TTC549 (cell line): ENCODE measurements around the gene IP6K2.
"Not testable (repeated sequence)": the region's sequence is repeated elsewhere in the genome, so short reads cannot be mapped to it uniquely, and the experiment has no call there.

Experiments
- FAIRE-seq: peaks from 2 replicates; lab custom pipeline; 2012; peaks lifted over from hg19 to GRCh38; lab: Jason Lieb, UNC

Gene IP6K2, protein sequence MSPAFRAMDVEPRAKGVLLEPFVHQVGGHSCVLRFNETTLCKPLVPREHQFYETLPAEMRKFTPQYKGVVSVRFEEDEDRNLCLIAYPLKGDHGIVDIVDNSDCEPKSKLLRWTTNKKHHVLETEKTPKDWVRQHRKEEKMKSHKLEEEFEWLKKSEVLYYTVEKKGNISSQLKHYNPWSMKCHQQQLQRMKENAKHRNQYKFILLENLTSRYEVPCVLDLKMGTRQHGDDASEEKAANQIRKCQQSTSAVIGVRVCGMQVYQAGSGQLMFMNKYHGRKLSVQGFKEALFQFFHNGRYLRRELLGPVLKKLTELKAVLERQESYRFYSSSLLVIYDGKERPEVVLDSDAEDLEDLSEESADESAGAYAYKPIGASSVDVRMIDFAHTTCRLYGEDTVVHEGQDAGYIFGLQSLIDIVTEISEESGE

DNA sequence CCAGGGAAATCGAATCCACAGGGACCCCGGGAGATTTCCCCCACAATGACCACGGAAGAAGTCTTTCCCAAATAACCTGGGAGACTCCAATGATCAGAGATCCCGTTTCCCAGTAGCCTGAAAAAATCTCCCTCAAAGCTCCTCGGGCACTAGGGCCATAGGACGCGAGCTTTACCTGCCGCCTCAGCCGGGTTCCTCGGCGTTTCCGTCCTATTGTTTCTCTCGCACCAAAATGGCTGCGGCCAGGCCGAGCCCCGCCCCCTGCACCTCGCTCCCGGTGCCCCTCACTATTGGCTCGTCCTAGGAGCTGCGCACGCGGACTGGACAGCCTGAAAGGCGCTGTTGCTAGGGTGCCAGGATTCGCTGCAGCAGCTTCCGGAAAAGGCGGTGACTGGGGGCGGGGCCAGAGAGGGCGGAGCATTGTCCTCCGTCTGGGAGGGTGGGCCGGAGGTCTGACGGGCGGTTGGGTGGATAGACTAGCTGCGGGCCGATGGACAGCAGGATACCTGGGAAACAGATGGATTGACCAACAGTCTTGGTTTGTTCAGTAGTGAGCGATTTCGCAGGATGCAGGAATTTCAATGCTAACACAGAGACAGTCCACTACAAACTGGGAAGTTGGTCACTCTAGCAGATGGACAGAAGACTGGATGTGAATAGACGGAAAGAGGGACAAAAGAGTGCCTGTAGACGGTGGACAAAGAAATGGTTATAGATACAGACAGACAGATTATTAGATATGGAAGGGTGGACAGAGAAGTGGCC, at the start of gene IP6K2:
TSS of gene IP6K2 (minus strand) at position 240 of the 765 bp plus-strand sequence. CDS start 21,930 bp downstream, outside the sequence.
- FAIRE-seq: peak; percentile 91

- FAIRE-seq: no peak
Observed at GRCh38 chr3:48765376-48765775, 48.4 kb upstream of the IP6K2 start.

DNA sequence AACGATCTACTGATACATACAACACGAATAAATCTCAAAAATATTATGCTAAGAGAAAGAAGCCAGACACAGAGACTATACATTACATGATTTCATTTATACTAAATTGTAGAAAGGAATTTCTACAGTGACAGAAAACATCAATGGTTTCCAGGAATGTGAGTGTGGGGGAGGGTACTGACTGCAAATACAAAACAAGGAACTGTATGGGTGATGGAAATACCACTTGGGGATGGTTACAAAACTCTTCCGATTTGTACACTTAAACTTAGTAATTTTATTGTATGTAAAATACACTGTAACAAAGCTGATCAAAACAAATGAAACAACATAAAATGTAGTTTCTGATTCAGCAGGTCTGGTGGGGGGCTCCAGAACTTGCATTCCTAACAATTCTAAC, 45.8 kb upstream of the IP6K2 start:
- no peak for FAIRE-seq

- not testable (repeated sequence) for FAIRE-seq
Observed at GRCh38 chr3:48759991-48760540, 43.0 kb upstream of the IP6K2 start.

GRCh38 chr3:48759531-48759930, 42.5 kb upstream of the IP6K2 start:
- not testable (repeated sequence) for FAIRE-seq

DNA sequence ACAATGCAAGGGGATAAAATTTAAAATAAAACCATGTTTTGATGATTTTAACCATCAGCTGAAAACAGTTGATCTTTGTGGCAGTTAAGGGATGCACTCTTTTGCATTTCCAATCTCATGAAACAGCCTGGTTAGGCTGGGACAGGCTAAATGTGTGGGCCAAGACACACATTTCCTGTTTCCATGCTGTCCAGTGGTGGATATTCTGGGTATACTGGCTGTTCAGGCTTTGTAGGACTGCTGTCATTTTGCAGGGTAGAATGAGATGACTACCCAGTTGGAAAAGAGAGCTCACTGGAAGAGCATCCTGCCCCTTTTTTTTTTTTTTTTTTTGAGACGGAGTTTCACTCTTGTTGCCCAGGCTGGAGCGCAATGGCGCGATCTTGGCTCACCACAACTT, 42.0 kb upstream of the IP6K2 start:
- no peak for FAIRE-seq

- no peak for FAIRE-seq
Observed at GRCh38 chr3:48756640-48757039, 39.6 kb upstream of the IP6K2 start.

DNA sequence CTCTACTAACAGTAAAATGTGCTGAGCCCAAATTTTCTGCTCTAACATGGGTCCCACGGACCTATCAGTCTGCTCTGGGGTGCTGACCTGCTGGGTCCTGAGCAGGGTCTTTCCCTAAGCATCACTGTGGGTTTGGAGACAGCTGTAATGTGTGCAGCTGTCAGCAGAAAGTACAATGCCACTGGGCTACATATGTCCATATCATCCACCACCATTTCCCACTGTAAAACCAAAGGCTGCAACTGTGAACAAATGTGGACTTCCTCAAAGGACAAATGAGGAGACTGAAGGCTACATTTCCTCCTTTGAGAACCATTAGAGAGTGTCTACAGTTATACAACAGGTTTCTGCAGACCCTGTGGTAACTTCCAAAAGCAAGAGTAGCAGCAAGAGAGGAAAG, 33.8 kb upstream of the IP6K2 start:
- no peak for FAIRE-seq

DNA sequence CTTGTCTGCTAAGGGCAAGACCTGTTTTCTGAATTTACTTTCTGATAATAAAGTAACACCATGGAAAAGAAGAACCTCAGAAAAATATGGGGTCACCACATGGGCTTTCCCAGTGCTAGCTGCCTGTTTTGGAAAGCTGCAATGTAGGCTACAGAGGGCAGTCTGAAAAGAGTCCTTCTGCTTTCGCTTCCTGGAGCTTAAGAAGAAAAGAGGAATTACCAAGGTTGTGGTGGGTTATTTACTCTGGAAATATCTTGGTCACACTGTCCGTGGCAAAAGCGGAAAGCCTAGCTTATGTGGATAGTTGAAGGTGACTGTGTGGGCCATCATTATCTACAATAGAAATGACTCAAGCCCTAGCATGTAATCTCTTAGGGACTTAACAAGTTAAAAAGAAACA, 31.7 kb upstream of the IP6K2 start:
- FAIRE-seq: no peak

GRCh38 chr3:48747706-48748105, 30.7 kb upstream of the IP6K2 start:
- no peak for FAIRE-seq

- FAIRE-seq: no peak
Observed at GRCh38 chr3:48747015-48747615, 30.1 kb upstream of the IP6K2 start.

DNA sequence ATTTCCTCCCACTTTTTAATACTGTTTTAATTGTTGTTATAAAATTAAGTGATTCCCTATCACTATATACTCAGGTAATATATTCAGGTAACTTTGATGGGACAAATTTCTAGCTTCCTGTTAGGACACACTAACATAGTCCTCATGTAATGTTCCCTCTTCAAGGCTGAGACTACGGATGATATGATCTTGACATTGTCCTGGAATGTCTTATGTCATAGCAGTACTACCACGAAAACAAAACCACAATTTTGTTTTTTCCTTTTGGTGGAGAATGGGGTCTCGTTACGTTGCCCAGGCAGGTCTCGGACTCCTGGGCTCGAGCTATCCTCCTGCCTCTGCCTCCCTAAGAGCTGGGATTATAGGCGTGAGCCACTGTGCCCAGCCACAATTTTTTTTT, 26.8 kb upstream of the IP6K2 start:
- no peak for FAIRE-seq

GRCh38 chr3:48741226-48741625, 24.2 kb upstream of the IP6K2 start:
- FAIRE-seq: not testable (repeated sequence)

GRCh38 chr3:48739955-48740823, 23.2 kb upstream of the IP6K2 start:
- no peak for FAIRE-seq

- no peak for FAIRE-seq
Observed at GRCh38 chr3:48739617-48739954, 22.6 kb upstream of the IP6K2 start.

- no peak for FAIRE-seq
Observed at GRCh38 chr3:48738926-48739616, 22.1 kb upstream of the IP6K2 start.

DNA sequence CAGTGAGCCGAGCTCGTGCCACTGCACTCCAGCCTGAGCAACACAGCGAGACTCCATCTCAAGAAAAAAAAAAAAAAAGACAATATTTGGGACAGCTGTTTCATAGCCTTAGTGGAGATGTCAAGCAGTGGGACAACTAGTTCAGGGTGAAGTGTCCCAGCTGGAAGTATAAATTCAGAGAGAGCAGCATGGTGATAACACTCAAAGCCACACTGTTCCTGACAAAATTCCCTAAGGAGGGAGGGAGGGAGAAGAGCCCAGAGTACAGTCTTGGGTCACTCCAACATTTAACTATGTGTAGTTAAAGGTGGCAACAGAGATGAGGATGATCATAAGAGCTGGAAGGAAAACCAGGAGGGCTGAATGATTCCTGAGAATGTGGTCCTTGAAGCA, 21.1 kb upstream of the IP6K2 start:
- FAIRE-seq: no peak

GRCh38 chr3:48735075-48735767, 18.2 kb upstream of the IP6K2 start:
- not testable (repeated sequence) for FAIRE-seq

- FAIRE-seq: not testable (repeated sequence)
Observed at GRCh38 chr3:48734541-48734940, 17.5 kb upstream of the IP6K2 start.

DNA sequence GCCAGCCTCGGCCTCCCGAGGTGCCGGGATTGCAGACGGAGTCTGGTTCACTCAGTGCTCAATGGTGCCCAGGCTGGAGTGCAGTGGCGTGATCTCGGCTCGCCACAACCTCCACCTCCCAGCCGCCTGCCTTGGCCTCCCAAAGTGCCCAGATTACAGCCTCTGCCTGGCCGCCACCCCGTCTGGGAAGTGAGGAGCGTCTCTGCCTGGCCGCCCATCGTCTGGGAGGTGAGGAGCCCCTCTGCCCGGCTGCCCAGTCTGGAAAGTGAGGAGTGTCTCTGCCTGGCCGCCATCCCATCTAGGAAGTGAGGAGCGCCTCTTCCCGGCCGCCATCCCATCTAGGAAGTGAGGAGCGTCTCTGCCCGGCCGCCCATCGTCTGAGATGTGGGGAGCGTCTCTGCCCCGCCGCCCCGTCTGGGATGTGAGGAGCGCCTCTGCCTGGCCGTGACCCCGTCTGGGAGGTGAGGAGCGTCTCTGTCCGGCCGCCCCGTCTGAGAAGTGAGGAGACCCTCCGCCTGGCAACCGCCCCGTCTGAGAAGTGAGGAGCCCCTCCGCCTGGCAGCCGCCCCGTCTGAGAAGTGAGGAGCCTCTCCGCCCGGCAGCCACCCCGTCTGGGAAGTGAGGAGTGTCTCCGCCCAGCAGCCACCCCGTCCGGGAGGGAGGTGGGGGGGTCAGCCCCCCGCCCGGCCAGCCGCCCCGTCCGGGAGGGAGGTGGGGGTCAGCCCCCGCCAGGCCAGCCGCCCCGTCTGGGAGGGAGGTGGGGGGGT, 16.9 kb upstream of the IP6K2 start:
- FAIRE-seq: not testable (repeated sequence)
